Upper lobe of left lung (tissue), 6 donors: ENCODE data around the gene STKLD1. TPM values are rescaled to one million over a fixed set of nuclear protein-coding genes. Genes with fewer than 3 reads are reported as not detected.

Experiments
- ATAC-seq, 2 donors: fragments of 200-7000 bp; cut with Tn5 transposase; one replicate each; pipeline ENCODE4 v1.9.1; 2022; ENCODE audit warnings: mild to moderate bottlenecking in 2 of 2, moderate library complexity in 2 of 2; ENCODE audit not compliant: low FRiP score in 2 of 2
- DNase-seq, 2 donors: peaks; one replicate each; pipeline ENCODE4 v3.0.0-alpha.2; 2019 to 2020
- H3K27ac ChIP-seq, 4 donors: fragments of 200-600 bp; sonication (generic); one replicate each; pipeline ENCODE4 v1.5.1; 2016 to 2019
- H3K27me3 ChIP-seq, 4 donors: fragments of 200-600 bp; sonication (generic); one replicate each; pipeline ENCODE4 v1.5.1; 2017 to 2019
- H3K36me3 ChIP-seq, 4 donors: fragments of 200-600 bp; sonication (generic); one replicate each; pipeline ENCODE4 v1.5.1; 2016 to 2019
- H3K4me1 ChIP-seq, 4 donors: fragments of 200-600 bp; sonication (generic); one replicate each; pipeline ENCODE4 v1.5.1; 2018 to 2019
- H3K4me3 ChIP-seq, 4 donors: fragments of 200-600 bp; sonication (generic); one replicate each; pipeline ENCODE4 v1.5.1; 2017 to 2019; ENCODE audit warnings: mild to moderate bottlenecking in 2 of 4, moderate library complexity in 1 of 4
- H3K9me3 ChIP-seq, 4 donors: fragments of 200-600 bp; sonication (generic); one replicate each; pipeline ENCODE4 v1.5.1; 2018 to 2019
- EP300 ChIP-seq, 4 donors: sonication (generic); formaldehyde crosslinking; IDR thresholded peaks; one replicate each; pipeline ENCODE4 v1.5.1; 2017; ENCODE audit warnings: antibody characterized with exemption in 4 of 4, control low read depth in 2 of 4
- POLR2A ChIP-seq, 4 donors: fragments of 450-650 bp; IDR thresholded peaks; one replicate each; pipeline ENCODE4 v1.5.1; 2016 to 2017; ENCODE audit warnings: antibody characterized with exemption in 4 of 4, mild to moderate bottlenecking in 2 of 4
- POLR2AphosphoS5 ChIP-seq, 2 donors: sonication (generic); formaldehyde crosslinking; IDR thresholded peaks; one replicate each; pipeline ENCODE4 v1.5.1; 2017; ENCODE audit warnings: antibody characterized with exemption in 2 of 2
- WGBS, 2 donors: methylation state at CpG; one replicate each; pipeline ENCODE4 v1.1.5; 2017 to 2018; 5-methylcytosine and 5-hydroxymethylcytosine counted together
- total RNA-seq, 6 donors: library from RNA; depleted of rRNA in 4 of 6; stranded (reverse); fragments of >200 nt in 4 of 6; gene quantifications; one replicate each; pipeline versions ENCODE4 v1.1.0 to v1.2.1, GENCODE V29; 2016 to 2021
- TF ChIP-seq, protein P1 (sequence below), 6 experiments: fragments of 450-650 bp in 4 of 6; fragments of 200-600 bp in 2 of 6; sonication (generic) in 2 of 6; IDR thresholded peaks; one replicate each; pipeline ENCODE4 v1.5.1; 2016 to 2019; ENCODE audit warnings: antibody characterized with exemption in 6 of 6
- donor health status: DM: no; HTN: no; CAD: no; lungs with moderate emphysema.
- donor health status: DM: no; HTN: yes; CAD: no; lungs with severe emphysema.

Gene STKLD1
- total RNA-seq, 6 donors from 2014 or later, result 0.59 to 3.1 (median 1.6) TPM; not detected in 2

DNA sequence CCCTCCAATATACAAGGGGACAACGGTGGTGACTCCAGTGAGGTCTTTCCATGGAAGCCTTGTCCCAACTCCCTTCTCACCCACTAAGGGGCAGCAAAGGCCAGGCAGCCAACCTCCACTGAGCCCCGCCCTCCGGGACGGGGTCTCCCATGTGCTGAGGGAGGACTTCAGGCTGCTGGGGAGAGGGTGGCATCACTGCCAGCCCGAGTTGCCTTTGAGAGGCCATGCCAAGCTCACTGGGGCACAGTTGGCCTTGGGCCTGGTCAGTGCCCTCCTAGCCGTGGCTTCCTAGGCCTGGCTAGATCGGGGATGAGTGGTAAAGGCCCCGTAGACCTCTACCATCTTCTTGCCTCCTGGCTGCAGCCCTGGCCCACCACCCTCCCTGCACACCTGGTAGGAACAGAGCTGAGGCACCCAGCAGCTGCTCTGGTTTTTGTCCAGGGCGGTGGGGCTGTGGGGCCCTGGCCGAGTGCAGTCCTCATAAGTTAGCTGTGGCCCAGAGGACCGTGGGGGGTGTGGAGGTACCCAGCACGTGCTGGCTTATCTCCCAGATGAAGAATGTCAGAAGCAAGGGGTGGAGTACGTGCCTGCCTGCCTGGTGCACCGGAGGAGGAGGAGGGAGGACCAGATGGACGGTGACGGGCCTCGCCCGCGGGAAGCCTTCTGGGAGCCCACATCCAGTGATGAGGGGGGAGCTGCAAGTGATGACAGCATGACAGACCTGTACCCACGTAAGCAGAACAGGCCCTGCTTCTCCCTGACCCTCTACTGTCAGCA, 16.6 kb upstream of the STKLD1 start:
- Histone ChIP-seq H3K9me3 (no peaks in the 10 kb centered on the region), H3K27me3 (no peaks in the 10 kb centered on the region), H3K4me1 (peaks cover 24 to 41% (median 25%) of the 10 kb centered on the region in 4 donors), H3K27ac (no peak overlapping the region), H3K36me3 (peaks cover 18 to 55% (median 43%) of the 10 kb centered on the region in 4 donors), H3K4me3 (no peak overlapping the region)
- WGBS, 2 donors, result 65 to 76% methylated on average over 11 to 19 of the region's 20 CpGs
- DNase-seq (peak in 1 of 2 donors; percentile 75), ATAC-seq (no peak)
- TF ChIP-seq, protein P1, sequence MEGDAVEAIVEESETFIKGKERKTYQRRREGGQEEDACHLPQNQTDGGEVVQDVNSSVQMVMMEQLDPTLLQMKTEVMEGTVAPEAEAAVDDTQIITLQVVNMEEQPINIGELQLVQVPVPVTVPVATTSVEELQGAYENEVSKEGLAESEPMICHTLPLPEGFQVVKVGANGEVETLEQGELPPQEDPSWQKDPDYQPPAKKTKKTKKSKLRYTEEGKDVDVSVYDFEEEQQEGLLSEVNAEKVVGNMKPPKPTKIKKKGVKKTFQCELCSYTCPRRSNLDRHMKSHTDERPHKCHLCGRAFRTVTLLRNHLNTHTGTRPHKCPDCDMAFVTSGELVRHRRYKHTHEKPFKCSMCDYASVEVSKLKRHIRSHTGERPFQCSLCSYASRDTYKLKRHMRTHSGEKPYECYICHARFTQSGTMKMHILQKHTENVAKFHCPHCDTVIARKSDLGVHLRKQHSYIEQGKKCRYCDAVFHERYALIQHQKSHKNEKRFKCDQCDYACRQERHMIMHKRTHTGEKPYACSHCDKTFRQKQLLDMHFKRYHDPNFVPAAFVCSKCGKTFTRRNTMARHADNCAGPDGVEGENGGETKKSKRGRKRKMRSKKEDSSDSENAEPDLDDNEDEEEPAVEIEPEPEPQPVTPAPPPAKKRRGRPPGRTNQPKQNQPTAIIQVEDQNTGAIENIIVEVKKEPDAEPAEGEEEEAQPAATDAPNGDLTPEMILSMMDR (IDR thresholded peaks at IDR 0.05), result peak in 1 of 6 experiments; percentile 24
- TF ChIP-seq EP300 (IDR thresholded peaks at IDR 0.05), result no peak

- Histone ChIP-seq H3K27me3 (no peaks in the 10 kb centered on the region), H3K27ac (no peak overlapping the region), H3K36me3 (peaks cover 27 to 67% (median 52%) of the 10 kb centered on the region in 4 donors), H3K4me1 (peaks cover 13 to 30% (median 16%) of the 10 kb centered on the region in 4 donors), H3K4me3 (no peak overlapping the region), H3K9me3 (no peaks in the 10 kb centered on the region)
- no peak for DNase-seq
- 86% methylated on average over 21 of the region's 21 CpGs for WGBS, 2 donors
- TF ChIP-seq, protein P1 (IDR thresholded peaks at IDR 0.05), result no peak
- TF ChIP-seq EP300 (IDR thresholded peaks at IDR 0.05) (no peak), POLR2A (IDR thresholded peaks at IDR 0.05) (no peak), POLR2AphosphoS5 (IDR thresholded peaks at IDR 0.05) (no peak)
- no peak for ATAC-seq
Observed at GRCh38 chr9:133360400-133361393, 15.5 kb upstream of the STKLD1 start.

DNA sequence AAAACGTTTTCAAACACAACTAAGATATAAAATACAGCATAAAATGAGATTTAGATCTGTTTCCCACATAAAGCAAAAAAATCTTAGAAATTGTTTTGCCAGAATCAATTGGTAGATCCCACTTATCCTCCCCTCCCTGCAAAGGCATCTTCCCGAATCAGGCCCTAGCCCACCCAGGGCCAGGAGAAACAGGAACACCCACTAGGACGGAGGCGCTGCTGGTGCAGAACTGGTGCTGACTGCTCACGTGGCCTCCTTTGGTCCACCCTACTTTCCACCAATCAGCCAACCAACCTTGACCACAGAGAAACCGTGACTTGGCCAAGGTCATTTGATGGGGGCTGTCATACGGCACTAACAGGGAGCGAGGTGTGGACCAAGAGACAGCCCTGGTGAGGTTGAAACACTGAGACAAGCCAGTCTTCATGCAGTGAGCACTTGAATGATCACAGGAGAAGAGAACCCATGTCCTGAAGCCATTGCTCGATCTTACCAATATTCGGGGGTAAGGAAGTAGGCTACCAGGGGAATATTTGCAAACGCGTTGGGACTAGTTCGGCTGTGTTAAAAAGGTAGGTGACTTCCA, 14.6 kb upstream of the STKLD1 start:
- ATAC-seq (no peak), DNase-seq (no peak)
- Histone ChIP-seq H3K27ac (no peak overlapping the region), H3K9me3 (no peaks in the 10 kb centered on the region), H3K36me3 (peaks cover 32 to 76% (median 61%) of the 10 kb centered on the region in 4 donors), H3K4me1 (peaks cover 12 to 26% (median 14%) of the 10 kb centered on the region in 4 donors), H3K4me3 (no peak overlapping the region), H3K27me3 (no peaks in the 10 kb centered on the region)
- TF ChIP-seq EP300 (IDR thresholded peaks at IDR 0.05), result no peak
- no peak for TF ChIP-seq POLR2A (IDR thresholded peaks at IDR 0.05)
- TF ChIP-seq, protein P1 (IDR thresholded peaks at IDR 0.05), result no peak
- no peak for TF ChIP-seq POLR2AphosphoS5 (IDR thresholded peaks at IDR 0.05)
- 80 to 84% methylated on average over 13 of the region's 13 CpGs for WGBS, 2 donors

DNA sequence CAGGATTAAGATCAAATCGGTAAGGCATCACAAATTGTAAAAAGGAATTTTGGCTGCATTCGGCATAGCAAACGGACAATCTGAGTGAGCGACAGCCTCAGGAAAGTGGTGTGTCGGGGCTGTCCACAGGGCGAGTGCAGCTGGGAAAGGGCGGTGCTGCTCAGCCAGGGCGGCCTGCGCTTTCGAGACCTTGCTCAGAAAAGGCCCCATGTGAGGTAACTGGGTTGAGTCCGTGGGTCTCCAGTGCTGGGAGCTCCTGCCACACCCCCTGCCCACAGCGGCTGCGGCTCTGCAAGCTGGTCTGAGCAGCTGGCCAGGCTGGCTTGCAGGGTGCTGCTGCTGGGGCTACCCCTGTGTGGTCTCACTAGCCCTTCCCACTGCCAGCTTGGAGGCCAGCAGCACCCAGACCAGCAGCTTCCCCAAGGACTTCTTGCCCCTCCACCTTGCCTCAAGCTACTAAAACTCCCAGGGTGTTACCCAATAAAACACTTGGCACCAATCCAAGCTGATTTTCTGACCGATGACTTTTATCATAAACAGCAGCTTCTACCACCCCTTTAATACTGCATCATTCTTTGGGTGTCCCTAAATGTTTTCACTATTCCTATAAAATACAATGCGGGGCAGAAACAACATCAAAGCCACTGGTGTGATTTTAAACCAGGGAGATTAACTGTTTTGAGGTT, 13.7 kb upstream of the STKLD1 start:
- H3K4me3 ChIP-seq, result no peak overlapping the region
- TF ChIP-seq, protein P1 (IDR thresholded peaks at IDR 0.05), result no peak
- TF ChIP-seq POLR2AphosphoS5 (IDR thresholded peaks at IDR 0.05) (no peak), EP300 (IDR thresholded peaks at IDR 0.05) (no peak)
- H3K27ac ChIP-seq, result no peak overlapping the region
- no peak for ATAC-seq
- no peaks in the 10 kb centered on the region for H3K27me3 ChIP-seq
- 87 to 92% methylated on average over 14 to 15 of the region's 15 CpGs for WGBS, 2 donors
- H3K9me3 ChIP-seq, result no peaks in the 10 kb centered on the region
- peak in 1 of 2 donors; percentile 80 for DNase-seq
- H3K36me3 ChIP-seq, result peaks cover 37 to 85% (median 70%) of the 10 kb centered on the region in 4 donors
- H3K4me1 ChIP-seq, result peaks cover 5 to 18% (median 7%) of the 10 kb centered on the region in 4 donors
